Liver (tissue), 3 donors: Measurements from ENCODE around the gene WAPL.
"Not testable (repeated sequence)": the region's sequence is repeated elsewhere in the genome, so short reads cannot be mapped to it uniquely, and the experiment has no call there.

Source experiments
- EGR1 ChIP-seq, 2 donors: IDR thresholded peaks; 2 replicates each; pipeline ENCODE4 v1.6.1; 2016 to 2018; ENCODE audit warnings: antibody characterized with exemption in 2 of 2, low read depth in 2 of 2
- GABPA ChIP-seq, 2 donors: IDR thresholded peaks in 1 of 2; conservative IDR thresholded peaks in 1 of 2; 2 replicates each; pipeline ENCODE4 v1.6.1; 2016; ENCODE audit warnings: antibody characterized with exemption in 2 of 2, mild to moderate bottlenecking in 1 of 2, moderate library complexity in 1 of 2
- HNF4G ChIP-seq: IDR thresholded peaks from 2 replicates; pipeline ENCODE4 v1.6.1; 2016; ENCODE audit warnings: antibody characterized with exemption
- JUND ChIP-seq, 2 donors: IDR thresholded peaks; 2 replicates each; pipeline ENCODE4 v1.6.1; 2016; ENCODE audit warnings: antibody characterized with exemption in 2 of 2
- RAD21 ChIP-seq, 2 donors: IDR thresholded peaks; 2 replicates each; pipeline ENCODE4 v1.6.1; 2016; ENCODE audit warnings: antibody characterized with exemption in 2 of 2, mild to moderate bottlenecking in 2 of 2
- RXRA ChIP-seq, 2 donors: IDR thresholded peaks; 2 replicates each; pipeline ENCODE4 v1.6.1; 2017 to 2018; ENCODE audit warnings: antibody characterized with exemption in 2 of 2, mild to moderate bottlenecking in 1 of 2
- SP1 ChIP-seq: IDR thresholded peaks from 2 replicates; pipeline ENCODE4 v1.6.1; 2018; ENCODE audit warnings: antibody characterized with exemption, mild to moderate bottlenecking
- TAF1 ChIP-seq: conservative IDR thresholded peaks from 2 replicates; pipeline ENCODE4 v1.6.1; 2016; ENCODE audit warnings: antibody characterized with exemption, mild to moderate bottlenecking
- YY1 ChIP-seq: IDR thresholded peaks from 2 replicates; pipeline ENCODE4 v1.6.1; 2016; ENCODE audit warnings: antibody characterized with exemption, mild to moderate bottlenecking
- TF ChIP-seq, protein P1 (sequence below): fragments of 150-350 bp; IDR thresholded peaks from 2 replicates; pipeline ENCODE4 v1.5.1; 2017; ENCODE audit warnings: improper control_type of control experiment, low read depth, low read length; ENCODE audit not compliant: missing input control
- TF ChIP-seq, protein P2 (sequence below): IDR thresholded peaks from 2 replicates; pipeline ENCODE4 v1.6.1; 2016; ENCODE audit warnings: antibody characterized with exemption
- TF ChIP-seq, protein P3 (sequence below): IDR thresholded peaks from 2 replicates; pipeline ENCODE4 v1.6.1; 2016; ENCODE audit warnings: antibody characterized with exemption
- TF ChIP-seq, protein P4 (sequence below): IDR thresholded peaks from 2 replicates; pipeline ENCODE4 v1.6.1; 2016; ENCODE audit warnings: antibody characterized with exemption
- TF ChIP-seq, protein P5 (sequence below): IDR thresholded peaks from 2 replicates; pipeline ENCODE4 v1.6.1; 2016; ENCODE audit warnings: antibody characterized with exemption, mild to moderate bottlenecking
- donor health status: healthy.
- donor health status: healthy.

DNA sequence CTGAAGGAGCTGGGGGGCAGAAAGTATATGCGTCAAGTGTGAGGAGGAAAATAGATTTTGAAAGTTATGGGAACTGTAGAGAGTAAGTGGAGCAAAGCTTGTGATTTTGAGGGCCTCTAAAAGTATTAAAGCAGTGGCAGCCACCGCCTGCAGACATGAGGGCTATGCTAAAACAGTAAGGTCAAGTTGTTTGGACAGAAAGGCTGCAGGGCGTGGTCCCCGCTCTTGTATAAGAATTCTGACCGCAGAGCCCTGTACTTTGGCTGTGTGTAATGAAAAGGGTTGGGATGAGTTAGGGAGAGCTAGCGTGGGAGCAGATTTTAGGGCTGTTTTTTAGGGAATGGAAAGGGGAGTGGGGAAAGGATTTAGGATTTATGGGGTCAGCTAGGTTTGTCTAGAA, 41.7 kb upstream of the WAPL start:
- not testable (repeated sequence) for TF ChIP-seq RAD21 (IDR thresholded peaks at IDR 0.05); JUND (IDR thresholded peaks at IDR 0.05); GABPA (IDR thresholded peaks at IDR 0.05 in 1 of 2, conservative IDR thresholded peaks at IDR 0.05 in 1 of 2); TAF1; YY1; EGR1 (IDR thresholded peaks at IDR 0.05; ENCODE audit: low read depth in 2 of 2); SP1; HNF4G; RXRA (IDR thresholded peaks at IDR 0.05)
- TF ChIP-seq, protein P1, sequence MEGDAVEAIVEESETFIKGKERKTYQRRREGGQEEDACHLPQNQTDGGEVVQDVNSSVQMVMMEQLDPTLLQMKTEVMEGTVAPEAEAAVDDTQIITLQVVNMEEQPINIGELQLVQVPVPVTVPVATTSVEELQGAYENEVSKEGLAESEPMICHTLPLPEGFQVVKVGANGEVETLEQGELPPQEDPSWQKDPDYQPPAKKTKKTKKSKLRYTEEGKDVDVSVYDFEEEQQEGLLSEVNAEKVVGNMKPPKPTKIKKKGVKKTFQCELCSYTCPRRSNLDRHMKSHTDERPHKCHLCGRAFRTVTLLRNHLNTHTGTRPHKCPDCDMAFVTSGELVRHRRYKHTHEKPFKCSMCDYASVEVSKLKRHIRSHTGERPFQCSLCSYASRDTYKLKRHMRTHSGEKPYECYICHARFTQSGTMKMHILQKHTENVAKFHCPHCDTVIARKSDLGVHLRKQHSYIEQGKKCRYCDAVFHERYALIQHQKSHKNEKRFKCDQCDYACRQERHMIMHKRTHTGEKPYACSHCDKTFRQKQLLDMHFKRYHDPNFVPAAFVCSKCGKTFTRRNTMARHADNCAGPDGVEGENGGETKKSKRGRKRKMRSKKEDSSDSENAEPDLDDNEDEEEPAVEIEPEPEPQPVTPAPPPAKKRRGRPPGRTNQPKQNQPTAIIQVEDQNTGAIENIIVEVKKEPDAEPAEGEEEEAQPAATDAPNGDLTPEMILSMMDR: not testable (repeated sequence)
- TF ChIP-seq, protein P2, sequence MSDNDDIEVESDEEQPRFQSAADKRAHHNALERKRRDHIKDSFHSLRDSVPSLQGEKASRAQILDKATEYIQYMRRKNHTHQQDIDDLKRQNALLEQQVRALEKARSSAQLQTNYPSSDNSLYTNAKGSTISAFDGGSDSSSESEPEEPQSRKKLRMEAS: not testable (repeated sequence)
- TF ChIP-seq, protein P3, sequence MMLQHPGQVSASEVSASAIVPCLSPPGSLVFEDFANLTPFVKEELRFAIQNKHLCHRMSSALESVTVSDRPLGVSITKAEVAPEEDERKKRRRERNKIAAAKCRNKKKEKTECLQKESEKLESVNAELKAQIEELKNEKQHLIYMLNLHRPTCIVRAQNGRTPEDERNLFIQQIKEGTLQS: not testable (repeated sequence)
- TF ChIP-seq, protein P4, sequence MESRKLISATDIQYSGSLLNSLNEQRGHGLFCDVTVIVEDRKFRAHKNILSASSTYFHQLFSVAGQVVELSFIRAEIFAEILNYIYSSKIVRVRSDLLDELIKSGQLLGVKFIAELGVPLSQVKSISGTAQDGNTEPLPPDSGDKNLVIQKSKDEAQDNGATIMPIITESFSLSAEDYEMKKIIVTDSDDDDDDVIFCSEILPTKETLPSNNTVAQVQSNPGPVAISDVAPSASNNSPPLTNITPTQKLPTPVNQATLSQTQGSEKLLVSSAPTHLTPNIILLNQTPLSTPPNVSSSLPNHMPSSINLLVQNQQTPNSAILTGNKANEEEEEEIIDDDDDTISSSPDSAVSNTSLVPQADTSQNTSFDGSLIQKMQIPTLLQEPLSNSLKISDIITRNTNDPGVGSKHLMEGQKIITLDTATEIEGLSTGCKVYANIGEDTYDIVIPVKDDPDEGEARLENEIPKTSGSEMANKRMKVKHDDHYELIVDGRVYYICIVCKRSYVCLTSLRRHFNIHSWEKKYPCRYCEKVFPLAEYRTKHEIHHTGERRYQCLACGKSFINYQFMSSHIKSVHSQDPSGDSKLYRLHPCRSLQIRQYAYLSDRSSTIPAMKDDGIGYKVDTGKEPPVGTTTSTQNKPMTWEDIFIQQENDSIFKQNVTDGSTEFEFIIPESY: not testable (repeated sequence)
- TF ChIP-seq, protein P5, sequence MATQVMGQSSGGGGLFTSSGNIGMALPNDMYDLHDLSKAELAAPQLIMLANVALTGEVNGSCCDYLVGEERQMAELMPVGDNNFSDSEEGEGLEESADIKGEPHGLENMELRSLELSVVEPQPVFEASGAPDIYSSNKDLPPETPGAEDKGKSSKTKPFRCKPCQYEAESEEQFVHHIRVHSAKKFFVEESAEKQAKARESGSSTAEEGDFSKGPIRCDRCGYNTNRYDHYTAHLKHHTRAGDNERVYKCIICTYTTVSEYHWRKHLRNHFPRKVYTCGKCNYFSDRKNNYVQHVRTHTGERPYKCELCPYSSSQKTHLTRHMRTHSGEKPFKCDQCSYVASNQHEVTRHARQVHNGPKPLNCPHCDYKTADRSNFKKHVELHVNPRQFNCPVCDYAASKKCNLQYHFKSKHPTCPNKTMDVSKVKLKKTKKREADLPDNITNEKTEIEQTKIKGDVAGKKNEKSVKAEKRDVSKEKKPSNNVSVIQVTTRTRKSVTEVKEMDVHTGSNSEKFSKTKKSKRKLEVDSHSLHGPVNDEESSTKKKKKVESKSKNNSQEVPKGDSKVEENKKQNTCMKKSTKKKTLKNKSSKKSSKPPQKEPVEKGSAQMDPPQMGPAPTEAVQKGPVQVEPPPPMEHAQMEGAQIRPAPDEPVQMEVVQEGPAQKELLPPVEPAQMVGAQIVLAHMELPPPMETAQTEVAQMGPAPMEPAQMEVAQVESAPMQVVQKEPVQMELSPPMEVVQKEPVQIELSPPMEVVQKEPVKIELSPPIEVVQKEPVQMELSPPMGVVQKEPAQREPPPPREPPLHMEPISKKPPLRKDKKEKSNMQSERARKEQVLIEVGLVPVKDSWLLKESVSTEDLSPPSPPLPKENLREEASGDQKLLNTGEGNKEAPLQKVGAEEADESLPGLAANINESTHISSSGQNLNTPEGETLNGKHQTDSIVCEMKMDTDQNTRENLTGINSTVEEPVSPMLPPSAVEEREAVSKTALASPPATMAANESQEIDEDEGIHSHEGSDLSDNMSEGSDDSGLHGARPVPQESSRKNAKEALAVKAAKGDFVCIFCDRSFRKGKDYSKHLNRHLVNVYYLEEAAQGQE: not testable (repeated sequence)
